ENCODE data around the gene PRX. TPM values are rescaled to one million over a fixed set of nuclear protein-coding genes. Genes with fewer than 3 reads are reported as not detected.

PRX gene
- total and polyA plus RNA-seq, 2 of the 4 experiments (the other 2 are of a cell fraction): 0.90 to 1.7 TPM

DNA sequence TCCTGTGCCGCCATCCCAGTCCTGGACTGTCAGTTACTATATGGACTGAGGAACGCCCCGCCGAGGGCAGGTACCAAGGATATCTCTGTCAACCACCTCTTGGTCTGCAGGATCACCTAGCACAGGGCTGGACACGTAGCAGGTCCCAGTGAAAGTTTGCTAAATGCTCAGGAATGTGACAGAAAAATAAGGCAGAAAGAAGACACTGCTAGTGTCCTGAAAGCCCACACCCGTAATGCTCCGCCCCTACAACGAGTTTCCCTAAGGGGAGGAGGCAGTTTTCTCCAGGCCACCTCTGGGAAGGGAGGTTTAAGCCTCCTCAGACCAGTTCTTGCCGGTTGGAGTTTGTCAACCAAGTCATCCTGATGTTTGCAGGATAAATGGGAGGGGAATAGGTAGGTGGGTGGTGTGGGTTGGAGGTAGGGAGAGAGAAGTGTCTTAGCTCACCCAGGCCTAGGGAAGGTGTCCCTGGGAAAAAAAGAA lies 32.6 kb upstream of the PRX start:
- Histone ChIP-seq H2AK9ac (replicated peaks; ENCODE audit: low read depth, low read length, poor library complexity) (peak overlapping the region; percentile 86), H3K9me3 (ENCODE audit: control insufficient read depth, insufficient read depth, low read length) (no peaks in the 10 kb centered on the region), H3K27ac (ENCODE audit: insufficient read depth, low read length) (no peak overlapping the region), H3K14ac (replicated peaks; ENCODE audit: low read depth, low read length) (no peak overlapping the region), H3K27me3 (ENCODE audit: control insufficient read depth, insufficient read depth, low read length) (no peaks in the 10 kb centered on the region), H4K5ac (ENCODE audit: low read depth, low read length) (no peak overlapping the region), H3K4me3 (ENCODE audit: insufficient read depth, low read depth, low read length) (no peak overlapping the region), H4K91ac (ENCODE audit: insufficient read depth, low read depth, low read length) (no peak overlapping the region), H3K4me2 (ENCODE audit: low read depth, low read length) (no peak overlapping the region), H4K8ac (ENCODE audit: low read depth in 2 of 2, low read length in 2 of 2) (peak overlapping the region in 1 of 2 experiments; percentile 9; a peak in 1 of 4 replicates), H3K23ac (ENCODE audit: low read depth, low read length) (no peak overlapping the region), H2AK5ac (ENCODE audit: low read depth, low read length) (no peak overlapping the region), H3K9ac (ENCODE audit: low read depth, low read length) (no peak overlapping the region), H2BK120ac (ENCODE audit: low read depth, low read length) (no peak overlapping the region; the same call in 1 of the 2 replicates), H3K9me1 (ENCODE audit: insufficient read depth, low read length) (no peaks in the 10 kb centered on the region; the same call in 1 of the 2 replicates), H3K56ac (ENCODE audit: extremely low read depth, insufficient read depth, low read length) (no peak overlapping the region), H2BK5ac (ENCODE audit: low read depth, low read length, poor library complexity, severe bottlenecking) (no peak overlapping the region), H3K4ac (ENCODE audit: low read depth, low read length) (no peak overlapping the region), H2AFZ (replicated peaks; ENCODE audit: low read length, poor library complexity) (peak overlapping the region; percentile 61), H3K79me1 (ENCODE audit: low read depth in 1 of 2, low read length in 2 of 2) (peaks cover 7 to 26% of the 10 kb centered on the region in 2 experiments; a peak in 3 of 4 replicates), H3K18ac (ENCODE audit: low read depth, low read length) (no peak overlapping the region), H3K36me3 (ENCODE audit: control insufficient read depth, insufficient read depth, low read length) (peaks cover 17% of the 10 kb centered on the region), H3K4me1 (ENCODE audit: control insufficient read depth, insufficient read depth, low read length) (peaks cover 2% of the 10 kb centered on the region), H2BK20ac (ENCODE audit: low read depth, low read length) (no peak overlapping the region), H2BK15ac (ENCODE audit: low read depth, low read length) (no peak overlapping the region), H4K20me1 (ENCODE audit: insufficient read depth, low read length) (peaks cover 23% of the 10 kb centered on the region)
- intact Hi-C loops (cut with micrococcal nuclease) (no loop called here), dilution Hi-C loops (cut with HindIII; ENCODE audit: low sequenced_read_pairs, unreplicated experiment) (no loop called here), in situ Hi-C loops (cut with MboI; ENCODE audit: low sequenced_read_pairs) (no loop called here)
- TF ChIP-seq MXI1 (IDR thresholded peaks at IDR 0.05; ENCODE audit: borderline replicate concordance, low read depth, low read length): no peak
- TF ChIP-seq, protein P1, sequence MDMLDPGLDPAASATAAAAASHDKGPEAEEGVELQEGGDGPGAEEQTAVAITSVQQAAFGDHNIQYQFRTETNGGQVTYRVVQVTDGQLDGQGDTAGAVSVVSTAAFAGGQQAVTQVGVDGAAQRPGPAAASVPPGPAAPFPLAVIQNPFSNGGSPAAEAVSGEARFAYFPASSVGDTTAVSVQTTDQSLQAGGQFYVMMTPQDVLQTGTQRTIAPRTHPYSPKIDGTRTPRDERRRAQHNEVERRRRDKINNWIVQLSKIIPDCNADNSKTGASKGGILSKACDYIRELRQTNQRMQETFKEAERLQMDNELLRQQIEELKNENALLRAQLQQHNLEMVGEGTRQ (IDR thresholded peaks at IDR 0.05; ENCODE audit: low read depth, low read length): no peak
- no peak for TF ChIP-seq BHLHE40 (IDR thresholded peaks at IDR 0.05; ENCODE audit: low read depth, low read length)
- TF ChIP-seq SMC3 (IDR thresholded peaks at IDR 0.05; ENCODE audit: low read depth, low read length): no peak
- no peak for TF ChIP-seq POLR2A (IDR thresholded peaks at IDR 0.05; ENCODE audit: low read depth, low read length)
- no peak for TF ChIP-seq RCOR1 (IDR thresholded peaks at IDR 0.05; ENCODE audit: insufficient replicate concordance, low read length)
- TF ChIP-seq RAD21 (IDR thresholded peaks at IDR 0.05; ENCODE audit: low read length): no peak
- ATAC-seq (ENCODE audit: low read depth) (no peak), DNase-seq (no peak)
- ChIA-PET POLR2A (ENCODE audit: unreplicated experiment) (no interaction called here), CTCF (interaction anchor here (0.6 to 1.0 kb wide), 2 partner anchors 18 to 306 kb away, joined by 3 read pairs; no protein-coding TSS in a partner anchor)
- 95% methylated on average over 5 of the region's 9 CpGs; no CpG with 5 or more reads in 1 of the 2 experiments for WGBS, 2 experiments (ENCODE audit: extremely low coverage in 2 of 2, insufficient read length in 1 of 2)
- no TSS peak for BruUV-seq (replicated peaks)
